CD4-positive, alpha-beta T cell treated with Interleukin-4 for 4 hours (primary cell): Measurements from ENCODE around the gene ACVR2A.

ENCODE experiments used
- DNase-seq: peaks from one replicate; pipeline ENCODE4 v3.0.0-alpha.2; 2020

Gene ACVR2A

GRCh38 chr2:147855977-147856376 is 11.1 kb downstream of the ACVR2A start:
- DNase-seq: no peak

DNA sequence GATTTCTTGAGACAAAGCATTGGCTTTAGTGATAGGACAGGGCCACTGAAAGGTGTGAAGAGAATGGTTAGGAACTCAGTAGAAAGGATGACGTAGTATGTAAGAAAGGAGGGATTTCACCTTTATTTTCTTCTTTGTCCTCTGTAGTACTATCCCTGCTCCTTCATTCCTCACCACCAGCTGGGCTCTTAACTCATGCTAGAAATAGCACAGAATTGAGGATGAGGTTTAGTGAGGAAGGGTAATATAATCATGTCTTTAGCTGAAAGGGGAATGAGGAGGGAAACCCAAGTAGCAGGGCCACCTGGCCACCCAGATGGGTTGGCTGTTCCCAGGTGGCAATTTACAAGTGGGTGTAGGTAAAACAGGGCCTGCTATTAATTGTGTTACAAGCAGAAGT is 15.2 kb downstream of the ACVR2A start:
- DNase-seq: no peak

DNA sequence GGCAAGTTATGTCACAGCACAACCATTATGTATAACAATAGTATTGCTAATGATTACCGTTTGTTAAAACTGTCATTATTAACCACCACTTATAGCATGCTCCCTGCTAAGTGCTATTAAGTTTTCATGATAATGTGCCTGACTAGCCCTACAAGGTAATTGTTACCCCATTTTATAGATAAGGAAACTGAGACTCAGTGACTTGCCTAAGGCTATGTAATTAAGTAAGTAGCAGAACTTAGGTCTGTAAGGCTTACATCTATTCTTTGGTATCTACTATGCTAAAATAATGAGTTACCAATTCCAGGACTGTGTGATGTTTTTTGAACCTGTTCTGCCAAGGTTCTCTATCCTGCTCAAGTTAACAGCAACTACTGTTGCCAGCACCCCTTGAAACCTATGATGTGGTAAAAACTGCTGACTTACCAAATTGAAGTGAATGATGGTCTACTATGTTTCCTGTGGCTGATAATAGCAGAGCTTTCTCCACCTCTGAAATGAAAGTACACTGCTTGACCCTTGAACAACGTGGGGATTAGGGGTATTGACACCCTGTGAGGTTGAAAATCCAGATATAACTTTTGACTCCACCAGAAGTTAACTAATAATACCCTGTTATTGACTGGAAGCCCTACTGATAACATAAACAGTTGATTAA is 18.2 kb downstream of the ACVR2A start:
- no peak for DNase-seq

DNA sequence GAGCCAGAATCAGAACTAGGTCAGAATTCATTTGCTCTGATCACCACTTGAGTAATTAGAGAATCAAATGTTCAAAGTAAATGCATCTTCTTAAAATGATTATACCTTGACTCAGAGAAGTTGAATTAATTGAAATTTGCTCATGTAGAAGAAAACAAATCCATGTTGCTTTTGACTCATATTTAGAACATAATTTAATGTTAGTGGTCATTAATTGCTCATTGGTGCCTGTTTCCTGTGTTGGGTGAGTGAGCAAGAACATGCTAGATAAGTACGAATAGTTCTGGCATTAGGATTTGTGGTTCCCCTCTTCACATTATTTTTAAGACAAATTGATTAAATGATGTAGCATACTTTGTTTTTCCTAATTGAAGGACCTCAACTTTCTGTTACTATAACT is 19.0 kb downstream of the ACVR2A start:
- DNase-seq: no peak

DNA sequence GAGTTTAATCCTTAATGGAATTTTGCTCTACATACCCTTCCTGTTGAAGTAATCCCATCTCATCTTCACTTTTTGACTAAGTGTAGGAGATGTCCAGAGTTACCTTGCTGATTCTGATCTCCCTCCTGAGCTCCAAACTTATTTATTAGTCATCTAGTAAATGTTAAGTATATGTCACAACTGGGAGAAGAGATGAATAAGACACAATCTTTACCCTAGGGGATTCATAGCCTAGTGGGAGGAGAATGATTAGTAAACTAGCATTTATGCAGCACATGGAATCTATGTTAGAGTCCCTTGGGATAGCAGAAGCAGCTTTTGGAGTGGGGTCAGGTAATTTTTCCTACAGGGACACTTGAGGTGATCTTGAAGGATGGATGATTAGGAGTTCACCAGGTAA is 20.7 kb downstream of the ACVR2A start:
- DNase-seq: no peak

- DNase-seq: no peak
These were observed 22.2 kb downstream of the ACVR2A start for GRCh38 chr2:147867050-147867449.

- DNase-seq: no peak
These were observed 25.1 kb downstream of the ACVR2A start for GRCh38 chr2:147869934-147870333.

- DNase-seq: no peak
These were observed 28.1 kb downstream of the ACVR2A start for GRCh38 chr2:147872967-147873366.

DNA sequence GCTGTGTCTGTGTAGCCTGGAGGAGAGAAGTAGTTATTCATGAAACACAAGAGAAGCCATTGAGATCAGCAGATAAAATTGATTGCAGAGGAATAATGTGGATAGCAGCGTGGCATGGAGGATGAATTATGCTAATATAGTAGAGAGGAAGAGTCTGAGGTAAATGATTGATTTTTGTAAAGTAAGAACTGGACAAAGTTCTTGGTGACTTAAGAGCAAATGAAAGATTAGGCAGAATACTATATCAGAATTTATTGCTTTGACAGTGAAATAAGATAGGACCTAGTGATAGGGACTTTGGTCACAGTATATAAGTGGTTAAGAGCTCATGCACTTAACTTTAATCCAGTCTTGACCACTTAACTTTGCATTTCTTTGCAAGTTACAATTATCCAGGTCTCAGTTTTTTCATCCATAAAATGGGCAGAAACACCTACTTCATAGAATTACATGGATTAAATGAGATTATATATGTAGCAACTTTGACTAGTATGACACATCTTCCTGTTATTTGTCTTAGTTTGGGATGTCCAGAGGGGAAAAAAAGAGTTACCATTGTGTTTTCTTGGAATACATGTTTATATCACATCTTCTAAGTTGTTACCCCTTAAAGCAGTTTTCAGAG is 29.1 kb downstream of the ACVR2A start:
- no peak for DNase-seq

- no peak for DNase-seq
These were observed 35.0 kb downstream of the ACVR2A start for GRCh38 chr2:147879846-147880245.

DNA sequence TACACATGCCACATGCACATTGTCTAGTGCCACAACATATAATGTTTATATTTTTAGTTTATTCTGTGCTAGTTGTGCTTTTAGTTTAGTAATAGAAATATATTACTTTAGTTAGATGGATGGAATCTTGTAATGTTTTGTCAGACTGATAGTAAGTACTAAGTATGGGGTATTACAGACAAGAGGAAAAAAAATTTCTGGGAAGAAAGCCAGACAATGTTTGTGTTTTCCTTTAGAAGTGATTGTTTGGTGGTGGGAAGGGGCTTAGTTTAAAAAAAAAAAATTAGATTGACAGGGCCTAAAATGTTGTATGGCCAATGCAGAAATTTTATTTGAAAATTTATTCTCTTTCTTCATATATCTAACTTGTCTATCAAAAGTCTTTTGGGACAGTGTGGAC is 37.8 kb downstream of the ACVR2A start:
- DNase-seq: no peak

GRCh38 chr2:147884830-147885229 is 40.0 kb downstream of the ACVR2A start:
- DNase-seq: no peak

- no peak for DNase-seq
These were observed 41.3 kb downstream of the ACVR2A start for GRCh38 chr2:147886136-147886535.

DNA sequence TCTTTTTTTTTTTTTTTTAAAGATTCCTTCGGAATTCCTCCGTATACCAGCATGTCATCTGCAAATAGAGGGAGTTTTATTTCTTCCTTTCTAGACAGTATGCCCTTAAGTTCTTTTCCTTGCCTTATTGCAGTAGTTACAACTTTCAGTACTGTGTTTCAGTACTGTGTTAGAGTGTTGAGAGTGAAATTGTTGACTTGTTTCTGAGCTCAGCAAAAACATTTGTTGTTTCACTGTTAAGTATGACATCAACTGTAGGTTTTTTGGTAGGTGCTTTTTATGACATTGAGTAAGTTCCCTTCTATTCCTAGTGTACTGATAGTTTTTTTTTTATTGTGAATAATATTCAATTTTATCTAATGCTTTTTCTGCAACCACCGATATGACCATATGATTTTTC is 43.9 kb downstream of the ACVR2A start:
- DNase-seq: no peak

DNA sequence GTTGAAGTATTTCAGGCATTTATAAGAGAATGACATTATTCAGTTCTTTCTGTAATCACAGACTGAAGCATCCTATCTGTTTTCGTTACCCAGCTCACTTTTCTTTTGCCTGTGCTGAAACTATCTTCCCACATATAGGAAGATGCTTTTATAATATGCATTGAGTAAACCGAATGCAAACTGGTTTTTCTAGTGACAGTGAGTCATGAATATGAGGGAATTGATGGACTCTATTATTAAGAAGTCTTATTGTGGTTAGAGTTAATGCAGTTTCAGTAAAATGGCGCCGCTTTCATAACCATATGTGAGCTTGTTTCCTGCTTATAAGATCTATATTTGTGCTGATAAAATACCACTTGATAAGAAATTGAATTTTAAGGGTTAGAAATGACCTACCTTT is 59.2 kb downstream of the ACVR2A start:
- no peak for DNase-seq

GRCh38 chr2:147909178-147909577 is 64.3 kb downstream of the ACVR2A start:
- no peak for DNase-seq

- peak; percentile 65 for DNase-seq
These were observed 66.2 kb downstream of the ACVR2A start for GRCh38 chr2:147910990-147911473.

DNA sequence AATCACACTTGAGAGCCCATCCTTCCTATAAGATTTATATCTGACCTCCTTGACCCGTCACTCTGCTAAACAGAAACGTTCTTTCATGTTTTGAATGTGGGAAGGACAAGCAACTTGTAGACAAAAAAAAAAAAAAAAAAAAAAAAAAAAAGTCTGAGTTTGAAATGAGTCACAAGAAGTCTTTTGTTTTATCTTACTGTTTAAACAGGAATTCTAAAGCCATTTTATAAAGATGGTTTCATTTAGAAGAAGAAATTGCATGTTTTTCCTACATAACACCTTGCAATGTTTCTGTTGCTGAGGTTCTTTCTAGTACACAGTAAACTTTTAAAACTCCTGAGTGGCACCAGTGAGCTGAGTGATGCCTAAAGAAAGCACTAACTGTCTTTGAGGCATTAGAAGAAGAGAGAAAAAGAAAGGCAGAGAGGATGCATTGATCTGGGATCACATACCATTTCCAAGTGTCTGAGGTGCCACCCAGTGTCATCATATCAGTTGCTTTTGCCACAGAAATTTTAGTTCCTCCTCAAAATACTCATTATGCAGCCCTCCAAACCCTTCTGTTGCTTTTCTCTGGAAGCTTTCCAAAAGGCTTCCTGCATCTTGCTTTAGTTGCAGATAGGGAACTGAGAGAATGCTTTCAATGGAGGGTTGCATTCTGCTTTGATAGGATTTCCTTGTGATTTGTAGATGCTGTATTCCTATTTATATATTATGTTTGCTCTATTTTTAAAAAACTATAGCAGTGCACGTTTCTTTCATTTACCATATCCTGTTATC is 69.1 kb downstream of the ACVR2A start:
- DNase-seq: no peak

- no peak for DNase-seq
These were observed 71.2 kb downstream of the ACVR2A start for GRCh38 chr2:147916067-147916466.

DNA sequence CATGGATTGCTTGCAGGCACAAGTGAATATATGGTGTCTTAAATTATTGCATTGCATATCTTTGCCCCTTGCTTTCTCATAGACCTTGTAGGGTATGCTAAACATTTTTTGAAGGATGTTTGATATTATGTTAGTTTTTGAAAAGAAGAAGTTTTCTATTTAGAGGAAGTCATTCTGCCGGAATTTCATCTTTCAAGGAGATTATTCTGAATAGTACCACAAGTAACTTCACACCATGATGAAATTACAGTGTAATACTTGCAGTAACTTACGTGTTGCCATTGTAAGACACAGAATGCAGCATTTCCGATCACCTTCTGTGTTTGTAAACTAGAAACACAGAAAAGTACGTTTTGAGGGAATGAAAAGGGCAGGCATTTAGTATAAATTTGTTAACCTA is 71.9 kb downstream of the ACVR2A start:
- no peak for DNase-seq

GRCh38 chr2:147917161-147917560 is 72.3 kb downstream of the ACVR2A start:
- DNase-seq: no peak

DNA sequence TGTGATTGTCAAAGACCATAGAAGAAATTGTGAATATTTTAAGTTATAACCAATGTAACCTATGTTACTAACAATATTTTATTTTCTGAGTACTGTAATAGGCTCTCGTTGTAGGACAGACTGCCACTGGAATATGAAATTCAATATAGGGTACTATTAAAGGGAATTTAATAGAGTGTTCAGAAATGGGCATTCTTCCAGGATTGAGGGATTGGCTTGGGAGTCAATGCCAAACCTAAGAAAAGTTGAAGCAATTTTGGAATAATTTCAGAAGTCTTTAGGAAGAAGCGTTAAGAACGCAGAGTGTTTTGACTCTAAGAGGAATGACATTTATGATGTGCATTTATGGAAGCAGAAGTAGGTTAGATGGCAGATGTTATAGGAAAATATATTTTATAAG is 79.0 kb downstream of the ACVR2A start:
- DNase-seq: no peak

DNA sequence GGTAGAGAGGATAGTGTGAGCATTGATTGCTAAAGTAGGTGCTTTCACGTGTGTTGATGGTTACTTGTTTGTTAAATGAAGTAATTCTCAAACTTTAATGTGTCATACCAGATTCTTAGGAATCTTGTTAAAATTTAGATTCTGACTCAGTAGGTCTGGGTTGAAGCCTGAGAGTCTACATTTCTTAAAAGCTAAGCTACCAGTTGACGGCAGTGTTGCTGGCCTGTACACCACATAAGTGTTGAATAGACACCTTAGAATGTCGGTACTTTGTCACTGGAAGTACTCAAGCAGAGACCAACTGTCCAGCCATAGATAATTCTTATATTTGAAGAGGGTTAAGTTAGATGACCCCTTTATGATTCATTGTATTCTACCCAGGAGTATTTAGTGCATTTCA is 79.8 kb downstream of the ACVR2A start:
- DNase-seq: no peak

DNA sequence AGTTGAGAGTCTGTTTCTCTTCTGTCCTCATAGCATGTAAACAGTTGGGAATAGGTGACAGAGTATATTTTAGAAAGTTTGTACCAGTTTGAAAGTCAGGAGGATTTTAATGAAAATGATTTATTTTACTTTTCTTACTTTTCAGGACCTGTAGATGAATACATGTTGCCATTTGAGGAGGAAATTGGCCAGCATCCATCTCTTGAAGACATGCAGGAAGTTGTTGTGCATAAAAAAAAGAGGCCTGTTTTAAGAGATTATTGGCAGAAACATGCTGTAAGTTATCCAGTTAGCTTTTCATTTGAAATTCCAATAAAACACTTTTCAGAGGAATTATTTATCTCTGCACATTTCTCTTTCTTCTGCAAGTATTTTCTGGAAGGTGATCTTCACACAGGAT is 81.1 kb downstream of the ACVR2A start:
- no peak for DNase-seq
